Calu3 (cell line): Measurements from ENCODE around the gene BACH2. TPM values are rescaled to one million over a fixed set of nuclear protein-coding genes. Genes with fewer than 3 reads are reported as not detected.

Experiments used
- BruUV-seq: library from RNA; stranded (reverse); fragments of 400-500 nt; replicated peaks from 2 replicates; lab custom pipeline; 2021; lab: Mats Ljungman, UMichigan
- CTCF ChIA-PET: fragments of 300-600 bp; sonication (Branson Sonifier 250); formaldehyde crosslinking; loops from one replicate; lab custom pipeline; 2022; ENCODE audit warnings: antibody characterized with exemption; lab: Charles Lee
- DNase-seq: peaks from one replicate; pipeline ENCODE4 v3.0.0; 2022
- H3K27ac Mint-ChIP-seq: one replicate; pipeline ENCODE4 v1.8.0; 2022; ENCODE audit warnings: mixed read lengths; ENCODE audit not compliant: unreplicated experiment
- H3K27me3 Mint-ChIP-seq: one replicate; pipeline ENCODE4 v1.8.0; 2022; ENCODE audit warnings: mixed read lengths; ENCODE audit not compliant: unreplicated experiment
- H3K36me3 Mint-ChIP-seq: one replicate; pipeline ENCODE4 v1.8.0; 2022; ENCODE audit warnings: mild to moderate bottlenecking, moderate library complexity, mixed read lengths; ENCODE audit not compliant: insufficient read depth, unreplicated experiment
- H3K4me1 Mint-ChIP-seq: one replicate; pipeline ENCODE4 v1.8.0; 2022; ENCODE audit warnings: mild to moderate bottlenecking, low read depth, mixed read lengths; ENCODE audit not compliant: unreplicated experiment
- H3K4me3 Mint-ChIP-seq: one replicate; pipeline ENCODE4 v1.8.0; 2022; ENCODE audit warnings: mild to moderate bottlenecking, low read depth, moderate library complexity, mixed read lengths; ENCODE audit not compliant: unreplicated experiment
- H3K9me3 Mint-ChIP-seq: one replicate; pipeline ENCODE4 v1.8.0; 2022; ENCODE audit warnings: low read depth, mixed read lengths; ENCODE audit not compliant: unreplicated experiment
- CTCF ChIP-seq: fragments of 200-600 bp; IDR thresholded peaks from one replicate; pipeline ENCODE4 v1.8.0; 2022; ENCODE audit warnings: antibody characterized with exemption; ENCODE audit not compliant: unreplicated experiment
- intact Hi-C: fragments of 100-400 bp; cut with micrococcal nuclease; formaldehyde crosslinking; loops from one replicate; pipeline ENCODE4 v1.10.0; 2022; ENCODE audit not compliant: unreplicated experiment
- total RNA-seq: library from RNA; stranded (reverse); gene quantifications from 2 replicates; pipeline ENCODE4 v1.2.3, GENCODE V29; 2022

BACH2 gene
- total RNA-seq, 1 experiment from 2014 or later, result 7.2 TPM

- TF ChIP-seq CTCF, result no peak
- no peaks in the 10 kb centered on the region for H3K4me1 Mint-ChIP-seq
These were observed 280.8 kb downstream of the BACH2 start for GRCh38 chr6:90015883-90016282.

GRCh38 chr6:90008908-90009501, 287.6 kb downstream of the BACH2 start:
- CTCF ChIA-PET, result no interaction called here
- H3K9me3 Mint-ChIP-seq, result no peaks in the 10 kb centered on the region
- no peak overlapping the region for H3K4me3 Mint-ChIP-seq
- no peaks in the 10 kb centered on the region for H3K36me3 Mint-ChIP-seq
- H3K27ac Mint-ChIP-seq, result no peak overlapping the region
- intact Hi-C loops, result no loop called here
- no peak for DNase-seq
- H3K4me1 Mint-ChIP-seq, result no peaks in the 10 kb centered on the region
- BruUV-seq, result no TSS peak
- no peak for TF ChIP-seq CTCF
- H3K27me3 Mint-ChIP-seq, result no peaks in the 10 kb centered on the region

More at GRCh38 chr6:90015883-90016282, 280.8 kb downstream of the BACH2 start:
- BruUV-seq, result no TSS peak
- DNase-seq, result no peak
- CTCF ChIA-PET, result no interaction called here
- Mint-ChIP-seq H3K27me3 (no peaks in the 10 kb centered on the region), H3K9me3 (no peaks in the 10 kb centered on the region), H3K4me3 (no peak overlapping the region), H3K36me3 (no peaks in the 10 kb centered on the region), H3K27ac (no peak overlapping the region)
- intact Hi-C loops, result no loop called here

GRCh38 chr6:90008189-90008907, 288.3 kb downstream of the BACH2 start:
- H3K27ac Mint-ChIP-seq, result no peak overlapping the region
- CTCF ChIA-PET, result no interaction called here

More at GRCh38 chr6:90008189-90008907, 288.3 kb downstream of the BACH2 start:
- no peaks in the 10 kb centered on the region for H3K27me3 Mint-ChIP-seq
- intact Hi-C loops, result no loop called here
- no peak for TF ChIP-seq CTCF
- H3K36me3 Mint-ChIP-seq, result no peaks in the 10 kb centered on the region
- no peak overlapping the region for H3K4me3 Mint-ChIP-seq
- H3K4me1 Mint-ChIP-seq, result no peaks in the 10 kb centered on the region
- no peaks in the 10 kb centered on the region for H3K9me3 Mint-ChIP-seq
- no TSS peak for BruUV-seq
- no peak for DNase-seq
